ENCODE results near the gene PARD3B. TPM values are rescaled to one million over a fixed set of nuclear protein-coding genes. Genes with fewer than 3 reads are reported as not detected.
A peak's percentile ranks its signal among the peaks of the same experiment; 100 is the strongest.

PARD3B gene
- total and polyA plus RNA-seq, 12 donors: 0.46 to 12.4 (median 8.3) TPM

- no peak for ATAC-seq
- intact Hi-C loops (cut with DNase I): no loop called here
- Histone ChIP-seq H3K4me3 (no peak overlapping the region), H3K4me1 (no peaks in the 10 kb centered on the region), H3K9me3 (no peaks in the 10 kb centered on the region), H3K36me3 (no peaks in the 10 kb centered on the region), H3K27ac (no peak overlapping the region), H3K27me3 (no peaks in the 10 kb centered on the region)
- TF ChIP-seq, protein P1, sequence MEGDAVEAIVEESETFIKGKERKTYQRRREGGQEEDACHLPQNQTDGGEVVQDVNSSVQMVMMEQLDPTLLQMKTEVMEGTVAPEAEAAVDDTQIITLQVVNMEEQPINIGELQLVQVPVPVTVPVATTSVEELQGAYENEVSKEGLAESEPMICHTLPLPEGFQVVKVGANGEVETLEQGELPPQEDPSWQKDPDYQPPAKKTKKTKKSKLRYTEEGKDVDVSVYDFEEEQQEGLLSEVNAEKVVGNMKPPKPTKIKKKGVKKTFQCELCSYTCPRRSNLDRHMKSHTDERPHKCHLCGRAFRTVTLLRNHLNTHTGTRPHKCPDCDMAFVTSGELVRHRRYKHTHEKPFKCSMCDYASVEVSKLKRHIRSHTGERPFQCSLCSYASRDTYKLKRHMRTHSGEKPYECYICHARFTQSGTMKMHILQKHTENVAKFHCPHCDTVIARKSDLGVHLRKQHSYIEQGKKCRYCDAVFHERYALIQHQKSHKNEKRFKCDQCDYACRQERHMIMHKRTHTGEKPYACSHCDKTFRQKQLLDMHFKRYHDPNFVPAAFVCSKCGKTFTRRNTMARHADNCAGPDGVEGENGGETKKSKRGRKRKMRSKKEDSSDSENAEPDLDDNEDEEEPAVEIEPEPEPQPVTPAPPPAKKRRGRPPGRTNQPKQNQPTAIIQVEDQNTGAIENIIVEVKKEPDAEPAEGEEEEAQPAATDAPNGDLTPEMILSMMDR (IDR thresholded peaks at IDR 0.05): peak in 7 of 9 donors; percentile 13 to 57 (median 27)
- DNase-seq: peak in 1 of 2 donors; percentile 27
- WGBS, 2 donors: 73 to 82% methylated on average over 2 of the region's 2 CpGs
Observed at GRCh38 chr2:205563646-205564045, 1018.4 kb downstream of the PARD3B start.

GRCh38 chr2:205564346-205565141 is 1019.3 kb downstream of the PARD3B start:
- no peaks in the 10 kb centered on the region for H3K4me1 ChIP-seq
- ATAC-seq: no peak
- WGBS, 2 donors: 59 to 80% methylated on average over 10 of the region's 10 CpGs
- TF ChIP-seq, protein P1 (IDR thresholded peaks at IDR 0.05): peak in 1 of 9 donors; percentile 10
- H3K4me3 ChIP-seq: no peak overlapping the region
- no peaks in the 10 kb centered on the region for H3K27me3 ChIP-seq
- no peak overlapping the region for H3K27ac ChIP-seq
- no peak for DNase-seq
- intact Hi-C loops (cut with DNase I): no loop called here
- no peaks in the 10 kb centered on the region for H3K36me3 ChIP-seq
- no peaks in the 10 kb centered on the region for H3K9me3 ChIP-seq

DNA sequence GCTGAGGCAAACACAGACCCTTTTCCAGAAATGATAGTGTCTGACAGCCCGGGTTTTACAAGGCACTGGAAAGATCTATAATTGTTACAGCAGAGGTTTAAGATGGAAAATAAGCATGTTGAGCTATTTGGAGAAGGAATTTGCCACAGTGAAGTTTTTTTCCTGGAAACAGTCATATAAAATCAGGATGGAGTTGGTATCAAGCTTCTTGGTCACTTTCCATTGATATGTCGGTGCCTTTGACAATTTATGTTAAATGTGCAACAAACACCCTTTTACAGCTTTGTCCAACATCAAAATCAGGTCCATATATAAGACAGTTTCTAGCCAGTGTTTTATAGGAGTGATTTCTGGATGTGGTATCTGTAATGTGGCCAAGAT is 1019.9 kb downstream of the PARD3B start:
- no peaks in the 10 kb centered on the region for H3K36me3 ChIP-seq
- no peaks in the 10 kb centered on the region for H3K27me3 ChIP-seq
- H3K9me3 ChIP-seq: no peaks in the 10 kb centered on the region
- H3K27ac ChIP-seq: no peak overlapping the region
- ATAC-seq: no peak
- DNase-seq: no peak
- WGBS, 2 donors: 33 to 48% methylated on average over 2 of the region's 2 CpGs
- no peaks in the 10 kb centered on the region for H3K4me1 ChIP-seq
- H3K4me3 ChIP-seq: no peak overlapping the region
- TF ChIP-seq, protein P1 (IDR thresholded peaks at IDR 0.05): no peak
- intact Hi-C loops (cut with DNase I): no loop called here

DNA sequence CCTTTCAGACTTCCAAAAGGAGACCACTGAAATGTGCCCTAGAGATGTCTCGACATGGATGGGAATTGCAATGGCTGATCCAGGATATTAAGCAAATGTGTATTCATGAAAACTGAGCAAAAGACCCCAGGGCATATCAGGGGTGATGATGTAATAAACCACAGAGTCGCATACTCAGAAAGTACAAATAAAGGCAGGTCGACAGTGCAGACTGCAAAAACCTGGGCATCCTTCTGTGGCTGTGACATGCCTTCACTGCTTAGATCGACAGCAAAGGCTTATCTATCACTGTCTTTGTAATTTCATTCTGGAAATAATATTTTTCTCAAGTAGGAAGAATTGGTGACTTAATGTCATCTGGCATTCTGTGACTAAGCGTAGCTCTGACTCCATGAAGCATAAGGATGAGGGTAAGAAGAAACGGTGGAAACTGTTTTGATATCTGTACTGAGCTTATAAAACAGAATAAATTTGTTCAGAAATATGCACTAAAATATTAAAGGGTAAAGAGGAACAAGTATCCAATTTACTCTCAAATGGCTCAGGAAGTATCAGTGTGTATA is 1021.4 kb downstream of the PARD3B start:
- Histone ChIP-seq H3K9me3 (no peaks in the 10 kb centered on the region), H3K36me3 (no peaks in the 10 kb centered on the region), H3K4me3 (no peak overlapping the region), H3K27ac (no peak overlapping the region), H3K27me3 (no peaks in the 10 kb centered on the region), H3K4me1 (no peaks in the 10 kb centered on the region)
- ATAC-seq (no peak), DNase-seq (no peak)
- TF ChIP-seq, protein P1 (IDR thresholded peaks at IDR 0.05): no peak
- WGBS, 2 donors: 69 to 72% methylated on average over 6 of the region's 6 CpGs
- intact Hi-C loops (cut with DNase I): no loop called here

Data from heart right ventricle (tissue), 16 donors.